T-helper 9 cell (primary cell): ENCODE measurements around the gene SKAP2.

Experiments
- DNase-seq: peaks from one replicate; pipeline ENCODE4 v3.0.0-alpha.2; 2020

Gene SKAP2

DNA sequence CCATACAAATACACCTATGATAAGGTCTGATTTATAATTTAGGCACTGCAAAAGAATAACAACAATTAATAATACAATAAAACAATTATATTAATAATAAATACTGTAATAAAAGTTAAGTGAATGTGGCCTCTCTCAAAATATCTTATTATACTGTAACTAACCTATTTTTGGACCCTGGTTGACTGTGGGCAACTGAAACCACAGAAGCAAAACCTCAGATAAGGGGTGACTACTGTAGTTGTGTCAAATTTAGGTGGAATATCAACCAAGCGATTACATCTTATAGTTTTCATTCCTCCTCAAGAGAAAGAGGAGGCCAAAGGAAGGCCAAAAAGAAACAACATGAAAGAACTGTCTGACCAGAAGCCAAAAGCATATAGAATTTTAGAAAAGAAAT, 103.9 kb downstream of the SKAP2 start:
- no peak for DNase-seq

DNA sequence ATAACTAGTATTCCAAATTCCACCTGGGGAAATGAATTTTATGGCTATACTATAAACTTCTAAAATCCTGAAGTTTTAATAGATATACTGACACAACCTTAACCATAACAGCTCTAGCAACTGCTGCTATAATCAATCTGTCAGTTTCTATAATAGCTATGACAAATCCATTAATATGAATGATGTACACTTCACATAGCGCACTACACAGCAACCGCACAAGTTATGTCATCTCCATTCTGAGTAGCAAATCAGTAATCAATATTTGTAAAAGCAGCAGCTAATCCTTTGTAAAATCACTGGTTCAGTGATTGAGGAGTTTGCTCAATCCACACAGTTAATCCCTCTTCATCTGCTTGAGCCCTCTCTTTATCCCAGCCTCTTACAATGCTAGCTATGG, 105.3 kb downstream of the SKAP2 start:
- no peak for DNase-seq

DNA sequence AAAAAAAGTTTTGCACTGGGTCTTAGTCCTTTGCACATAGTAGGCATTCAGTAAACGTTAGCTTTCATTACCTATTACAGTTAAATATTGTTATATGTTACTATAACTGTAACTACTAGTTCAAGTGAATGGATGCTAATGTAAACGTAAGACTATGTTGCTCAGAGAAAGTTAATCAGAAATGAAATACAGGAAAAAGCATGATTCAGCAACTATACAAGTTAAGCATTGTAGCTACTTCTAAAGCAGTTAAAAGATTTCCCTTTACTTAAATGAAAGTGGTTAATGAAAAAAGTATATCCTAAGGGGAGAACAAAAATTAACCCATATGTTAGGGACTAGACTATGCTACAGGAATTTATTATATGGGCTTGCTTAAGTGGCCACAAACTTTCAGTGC, 121.2 kb downstream of the SKAP2 start:
- DNase-seq: no peak

DNA sequence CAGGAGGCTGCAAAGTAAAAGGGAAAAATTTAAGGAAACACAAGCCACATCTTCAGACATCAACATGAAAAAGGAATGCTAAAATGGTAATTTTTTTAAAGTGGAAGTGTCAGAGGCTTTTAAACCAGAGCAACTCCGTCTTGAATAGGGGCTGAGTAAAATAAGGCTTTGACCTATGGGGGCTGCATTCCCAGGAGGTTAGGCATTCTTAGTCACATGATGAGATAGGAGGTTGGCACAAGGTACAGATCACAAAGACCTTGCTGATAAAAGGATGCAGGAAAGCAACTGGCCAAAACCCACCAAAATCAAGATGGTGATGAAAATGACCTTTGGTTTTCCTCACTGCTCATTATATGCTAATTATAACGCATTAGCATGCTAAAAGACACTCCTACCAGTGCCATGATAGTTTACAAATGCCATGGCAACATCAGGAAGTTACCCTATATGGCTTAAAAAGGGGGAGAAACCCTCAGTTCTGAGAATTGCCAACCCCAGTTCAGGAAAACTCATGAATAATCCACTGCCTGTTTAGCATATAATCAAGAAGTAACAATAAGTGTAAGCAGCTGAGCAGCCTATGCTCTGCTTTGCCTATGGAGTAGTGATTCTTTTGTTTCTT, 128.3 kb downstream of the SKAP2 start:
- DNase-seq: no peak

DNA sequence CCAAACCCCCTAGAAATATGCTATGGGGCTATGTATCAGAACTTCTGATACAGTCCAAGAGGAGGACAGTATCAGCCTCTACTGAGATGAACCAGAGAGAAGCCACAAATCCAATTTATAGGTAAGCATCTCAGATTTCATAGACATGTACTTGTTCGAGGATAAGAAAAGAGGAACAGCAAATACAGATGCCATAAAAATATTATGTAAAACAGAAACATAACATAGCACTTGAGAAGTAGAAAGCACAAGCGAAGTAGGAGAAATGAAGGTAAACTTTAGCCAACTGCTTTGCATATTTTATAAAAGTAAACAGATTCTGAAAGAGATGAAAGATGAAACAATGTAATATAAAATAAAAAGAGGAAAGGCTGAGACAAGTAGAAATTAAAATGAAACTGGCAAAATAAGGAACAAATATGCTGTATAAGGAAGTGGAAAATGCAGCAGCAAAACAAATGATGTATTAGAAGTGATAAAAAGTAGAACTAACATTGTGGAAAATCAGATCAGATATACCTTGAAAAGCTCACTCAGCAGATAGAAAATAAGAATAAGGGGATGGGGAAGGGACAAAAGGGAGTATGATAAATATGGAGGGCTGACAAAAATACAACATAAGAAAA, 135.1 kb downstream of the SKAP2 start:
- DNase-seq: no peak

DNA sequence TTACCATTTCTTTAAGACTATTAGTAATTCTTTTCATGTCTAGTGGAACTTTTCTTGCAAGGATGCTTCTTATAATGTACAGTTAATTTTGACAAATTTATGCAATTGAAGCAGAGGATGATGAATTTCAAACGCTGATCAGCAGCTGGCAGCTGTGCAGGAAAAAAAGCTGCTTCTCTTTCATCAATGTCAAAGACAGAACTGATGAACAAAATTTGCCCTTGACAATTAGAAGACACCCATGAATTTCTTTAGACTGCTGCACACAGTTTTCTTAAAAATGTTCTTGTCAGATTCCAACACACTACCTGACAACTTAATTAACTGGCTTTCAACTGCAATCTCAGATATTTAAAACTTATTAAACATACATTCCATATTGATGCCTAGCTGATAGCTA, 138.3 kb downstream of the SKAP2 start:
- DNase-seq: no peak

DNA sequence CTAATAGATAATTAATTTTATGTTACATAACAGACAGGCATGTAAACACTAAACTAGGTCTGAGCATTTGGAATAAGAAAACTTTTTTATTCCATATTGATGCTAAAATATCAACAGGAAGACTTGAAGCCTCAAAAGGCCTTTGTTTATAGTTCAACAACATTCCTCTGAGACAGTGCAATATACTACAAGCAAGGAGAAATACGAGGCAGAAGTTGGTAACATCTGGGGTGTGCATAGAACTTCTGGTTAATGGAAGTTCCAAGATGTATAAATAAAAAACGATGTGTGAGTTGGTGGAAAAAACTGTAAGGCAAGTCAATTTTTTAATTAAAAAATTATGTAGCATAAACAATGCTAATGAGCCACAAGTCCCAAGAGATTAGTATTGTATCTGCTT, 139.6 kb downstream of the SKAP2 start:
- no peak for DNase-seq

DNA sequence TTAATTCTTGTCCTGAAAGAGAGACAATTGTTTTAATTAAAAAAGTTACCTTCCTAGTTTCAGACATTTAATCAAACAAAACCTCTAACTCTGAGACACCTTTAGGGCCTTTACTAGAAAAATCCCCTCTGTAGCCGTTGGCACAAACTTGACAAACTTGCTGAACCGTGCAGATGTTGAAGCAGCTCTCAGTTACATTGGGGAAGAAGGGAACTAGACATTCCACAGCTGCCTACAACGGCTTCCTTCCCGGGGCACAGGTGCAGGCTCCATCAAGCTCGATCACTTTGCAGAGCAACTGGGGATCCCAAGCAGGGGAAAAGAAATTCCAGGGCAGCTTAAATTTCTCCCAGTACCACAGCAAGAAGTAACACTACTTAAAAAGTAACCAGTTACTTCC, 141.3 kb downstream of the SKAP2 start:
- DNase-seq: no peak

DNA sequence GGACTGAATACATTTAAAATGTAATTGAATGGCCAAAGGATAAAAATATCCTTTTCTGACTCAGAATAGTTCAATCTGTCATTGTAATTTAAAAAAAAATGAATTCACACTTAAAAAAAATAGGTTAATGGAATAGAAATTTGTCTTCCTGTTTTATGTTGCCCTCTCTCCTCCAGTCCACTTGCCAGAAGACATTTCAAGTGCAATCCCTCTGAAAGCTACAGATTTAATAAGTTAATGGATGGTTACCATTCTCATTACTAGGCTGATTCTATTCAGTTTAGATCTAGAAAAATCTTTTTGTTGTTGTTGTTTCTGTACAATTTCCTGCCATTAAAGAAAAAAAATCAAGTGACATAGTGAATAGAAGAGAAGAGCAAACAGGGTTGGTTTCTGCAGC, 142.9 kb downstream of the SKAP2 start:
- DNase-seq: no peak

DNA sequence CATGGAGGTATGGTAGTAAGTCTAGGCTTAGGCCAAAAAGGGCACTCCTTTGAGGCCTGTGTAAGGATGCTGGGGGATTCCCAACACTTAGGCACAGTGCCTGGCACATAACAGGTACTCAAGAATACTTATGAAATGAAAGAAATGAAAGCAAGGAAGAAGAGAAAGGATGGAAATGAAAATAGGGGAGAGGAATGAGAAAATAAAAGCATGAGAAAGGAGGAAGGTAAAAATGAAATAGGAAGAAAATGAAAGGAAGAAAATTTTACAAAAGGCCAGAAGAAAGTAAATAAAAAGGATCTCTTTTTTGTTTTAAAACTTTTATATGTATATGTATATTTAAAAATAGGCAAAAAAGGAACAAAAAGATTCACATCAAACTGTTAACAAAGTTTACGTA, 146.3 kb downstream of the SKAP2 start:
- no peak for DNase-seq

DNA sequence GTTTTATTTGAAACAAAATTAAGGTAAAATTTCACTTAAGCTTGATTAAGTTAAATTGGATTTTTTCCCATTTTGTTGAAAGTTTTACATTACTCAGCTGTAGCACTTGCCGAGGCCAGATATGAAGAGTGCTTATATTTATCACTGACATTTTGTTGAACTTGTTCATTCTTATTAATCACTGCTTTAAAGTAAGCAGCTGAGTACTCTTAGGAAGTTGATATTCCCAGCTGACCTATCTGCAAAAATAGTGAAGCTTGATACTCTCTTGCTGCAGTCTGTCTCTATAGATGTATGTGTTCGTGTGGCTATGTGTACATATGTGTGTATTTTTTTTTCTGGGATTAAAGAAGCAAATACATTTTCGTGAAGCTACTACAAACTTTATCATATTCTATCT, 150.0 kb downstream of the SKAP2 start:
- no peak for DNase-seq

DNA sequence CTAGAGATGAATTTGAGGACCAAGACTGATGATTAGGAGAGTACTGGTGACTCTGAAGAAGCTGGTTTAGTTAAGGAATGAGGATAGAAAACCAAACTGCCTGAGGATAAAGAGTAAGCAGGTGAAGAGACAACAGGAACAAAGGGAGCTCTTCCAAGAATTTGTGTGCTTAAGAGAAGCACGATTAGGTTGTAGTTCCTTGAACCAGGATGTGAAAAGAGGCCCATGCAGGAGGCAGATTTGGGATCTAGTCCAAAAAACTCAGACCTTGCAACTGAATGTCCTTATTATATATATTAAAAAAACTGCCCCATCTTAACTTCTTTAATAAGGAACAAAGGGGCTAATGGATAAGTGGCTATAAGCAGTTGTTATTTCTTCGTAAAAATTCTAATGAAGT, 150.4 kb downstream of the SKAP2 start:
- DNase-seq: no peak

DNA sequence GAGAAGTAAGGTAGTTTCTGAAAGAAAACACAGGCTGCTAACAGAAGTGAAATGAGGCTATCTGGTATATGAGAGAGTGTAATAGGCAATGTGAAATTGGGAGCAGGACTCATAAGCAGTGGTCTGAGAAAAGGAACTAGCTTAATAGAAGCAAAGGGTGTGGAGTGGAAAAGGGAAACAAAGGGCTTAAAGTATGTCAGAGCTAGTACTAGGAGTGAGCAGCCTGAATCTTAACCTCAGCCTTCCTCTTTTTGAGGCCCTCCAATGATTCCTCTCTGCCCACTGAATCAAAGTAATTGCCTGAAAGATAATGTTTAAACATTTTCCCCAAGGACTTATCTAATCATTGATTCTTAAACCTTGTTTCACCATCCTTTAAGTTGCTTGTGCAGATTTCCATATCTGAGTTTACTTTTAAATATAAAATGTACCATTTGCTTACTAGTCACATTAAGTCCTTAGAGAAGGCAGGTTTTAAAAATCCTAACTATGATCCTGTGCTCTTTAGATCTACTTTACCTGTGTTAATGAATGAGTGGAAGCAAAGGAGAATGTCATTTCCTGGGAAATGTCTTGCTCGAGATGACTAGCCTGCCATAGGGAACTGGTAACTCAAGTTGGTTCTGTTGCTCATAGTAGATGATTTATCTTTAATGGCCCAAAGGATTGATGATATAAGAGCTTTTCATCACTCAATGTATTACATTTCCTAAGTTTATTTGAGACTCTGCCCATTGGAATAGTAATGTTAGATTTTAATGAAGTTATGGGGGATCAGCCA, 155.0 kb downstream of the SKAP2 start:
- no peak for DNase-seq

DNA sequence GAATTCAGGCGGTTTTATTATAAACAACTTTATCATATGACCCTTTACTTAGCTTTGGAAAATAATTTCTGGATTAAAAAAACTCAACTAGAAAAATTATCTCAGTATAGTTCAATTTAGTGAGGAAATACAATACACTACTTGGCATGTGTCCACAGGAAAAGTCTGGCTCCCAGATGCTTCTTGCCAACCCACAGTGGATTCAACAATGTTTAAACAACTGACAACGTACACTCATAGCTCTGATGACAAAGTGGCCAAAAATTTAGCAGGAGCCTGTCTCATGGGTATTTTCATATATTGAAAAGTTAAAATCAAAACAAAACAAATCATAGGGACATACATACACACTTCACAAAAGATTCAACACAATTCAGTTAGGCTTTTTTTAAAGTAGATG, 158.8 kb downstream of the SKAP2 start:
- DNase-seq: no peak

DNA sequence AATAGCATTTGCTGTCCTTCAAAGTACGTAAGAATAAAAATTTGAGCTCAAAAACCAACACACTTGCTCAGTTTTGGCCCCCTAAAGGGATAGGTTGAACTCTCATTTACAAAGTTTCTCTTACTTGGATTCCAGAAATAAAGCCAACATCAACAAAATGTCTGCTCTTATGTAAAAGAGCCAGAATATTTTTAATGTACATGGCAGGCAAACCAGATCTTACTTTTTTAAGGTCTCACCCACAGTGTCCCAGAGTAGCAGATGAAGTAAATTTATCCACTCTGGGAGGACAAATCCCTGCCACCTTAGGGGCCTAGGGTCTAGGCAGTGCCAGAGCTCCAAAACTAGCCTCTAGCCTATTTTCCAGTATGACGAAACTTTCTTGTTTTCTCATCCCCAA, 159.6 kb downstream of the SKAP2 start:
- no peak for DNase-seq

DNA sequence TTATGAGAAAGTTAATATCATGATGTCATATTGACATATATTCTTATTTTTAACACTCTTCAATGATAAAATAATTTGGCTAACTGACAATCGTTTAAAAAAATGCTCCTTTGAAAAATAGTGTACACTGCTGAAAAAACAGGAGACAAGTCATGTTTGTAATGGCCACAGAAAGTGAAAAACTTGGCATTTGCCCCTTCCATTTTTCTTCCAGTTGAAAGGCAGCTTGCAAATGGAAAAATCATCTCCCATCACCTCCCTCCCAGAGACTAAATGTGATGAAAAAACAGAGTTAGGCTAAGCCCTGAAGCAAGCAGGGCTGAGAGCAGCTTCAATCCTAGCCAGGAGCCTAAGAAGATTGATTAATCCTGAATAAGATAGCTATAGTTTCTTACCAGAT, 160.4 kb downstream of the SKAP2 start:
- DNase-seq: no peak

DNA sequence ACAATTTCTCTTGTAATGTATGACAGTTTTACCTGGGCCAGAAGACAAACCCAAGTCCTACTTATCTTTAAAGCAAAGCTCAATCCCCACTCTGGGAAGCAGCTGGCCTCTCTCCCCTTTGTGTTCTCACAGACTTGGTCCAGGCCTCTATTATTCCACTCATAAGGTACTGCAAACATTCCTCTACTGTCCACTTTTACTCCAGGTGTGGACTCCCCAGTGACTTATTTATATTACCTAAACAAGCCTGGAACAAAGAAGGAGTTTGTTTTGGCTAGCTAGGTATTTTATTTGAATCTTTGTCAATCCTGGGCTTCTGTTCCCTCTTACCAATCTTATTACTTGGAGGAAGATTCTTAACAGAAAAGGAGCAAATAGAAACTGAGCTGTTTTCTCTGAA, 163.5 kb downstream of the SKAP2 start:
- no peak for DNase-seq

DNA sequence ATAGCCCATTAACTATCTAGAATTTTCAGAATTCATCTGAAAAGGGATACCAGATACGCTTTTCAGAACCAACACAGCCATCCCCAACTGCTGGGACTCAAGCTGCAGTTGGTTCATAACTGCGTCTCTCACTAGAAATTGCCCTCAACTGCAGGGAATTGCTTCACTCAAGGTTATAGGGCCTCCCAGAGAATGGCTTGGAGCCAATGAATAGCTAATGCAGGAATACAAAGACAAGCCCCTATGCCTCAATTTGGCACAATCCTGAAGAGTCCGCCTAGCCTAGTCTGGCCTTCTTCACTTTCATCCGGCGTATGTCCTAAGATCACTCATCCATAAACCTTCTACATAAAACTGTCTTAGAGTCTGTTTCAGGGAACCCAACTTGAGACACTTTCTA, 164.0 kb downstream of the SKAP2 start:
- no peak for DNase-seq

DNA sequence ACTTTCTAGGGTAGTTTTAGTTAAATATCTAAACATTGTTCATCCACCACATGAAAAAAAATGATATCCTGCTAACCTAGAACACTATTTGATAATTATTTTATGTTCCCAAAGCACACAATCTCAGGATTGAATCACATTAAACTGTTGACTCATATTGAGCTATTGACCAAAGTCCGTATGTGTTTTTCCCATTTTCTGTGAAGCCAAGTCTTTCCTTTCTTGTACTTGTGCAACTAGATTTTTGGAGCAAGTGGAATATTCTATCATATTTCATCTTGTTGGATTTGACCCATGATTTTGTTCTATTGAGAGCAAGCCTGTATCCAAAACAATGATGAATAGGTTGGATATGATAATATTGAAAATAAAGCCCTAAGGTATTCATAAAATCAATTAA, 164.6 kb downstream of the SKAP2 start:
- no peak for DNase-seq

DNA sequence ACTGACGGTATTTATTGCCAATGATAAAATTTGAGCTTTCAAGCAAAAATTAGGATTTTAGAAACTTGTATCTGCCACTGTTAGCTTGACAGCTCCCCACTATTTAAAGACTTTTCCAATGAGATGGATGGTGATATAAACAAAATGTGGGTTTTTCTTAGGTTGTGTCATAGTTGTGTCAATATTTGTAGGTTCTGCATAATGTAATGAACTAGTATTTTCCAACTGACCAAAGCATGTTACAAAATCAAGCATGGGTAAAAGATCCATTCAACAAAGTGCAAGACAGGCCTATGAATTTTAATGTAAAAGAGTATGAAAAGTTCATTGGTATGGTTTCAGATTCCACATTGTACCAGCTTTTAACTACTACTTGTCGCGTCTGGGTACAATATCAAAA, 165.6 kb downstream of the SKAP2 start:
- no peak for DNase-seq

DNA sequence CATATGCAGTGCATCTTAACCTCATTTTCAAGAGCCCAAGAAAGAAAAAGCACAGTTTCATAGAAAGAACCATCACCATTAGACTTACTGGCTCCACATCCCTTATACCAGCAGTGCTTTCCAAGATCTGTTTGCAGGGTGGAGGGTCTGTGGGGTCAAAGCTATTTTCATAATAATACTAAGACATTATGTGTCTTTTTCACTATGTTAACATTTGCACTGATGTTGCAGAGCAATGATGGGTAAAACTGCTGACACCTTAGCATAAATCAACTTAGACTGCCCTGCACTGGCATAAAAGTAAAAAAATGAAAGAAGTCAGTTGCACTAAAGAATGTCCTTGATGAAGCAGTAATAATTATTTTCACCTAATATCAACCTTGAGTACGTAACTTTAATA, 166.2 kb downstream of the SKAP2 start:
- no peak for DNase-seq

DNA sequence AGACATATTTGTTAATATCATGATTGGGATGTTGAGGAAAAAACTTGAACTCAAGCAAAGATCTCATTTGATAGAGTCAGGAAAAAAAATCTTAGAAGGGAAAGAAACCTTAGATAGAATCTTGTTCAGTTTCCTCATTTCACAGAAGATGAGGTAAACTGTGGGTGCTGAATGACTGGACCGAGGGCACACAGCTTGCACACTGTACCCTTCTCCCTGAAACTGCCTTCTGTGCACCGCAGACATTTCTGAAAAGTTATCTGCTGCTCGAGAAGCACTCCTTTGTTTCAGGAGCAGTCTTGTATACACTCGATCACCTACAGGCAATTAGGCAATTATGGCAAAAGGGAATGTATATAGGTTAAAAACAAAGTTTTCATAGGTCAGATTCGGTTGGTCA, 167.4 kb downstream of the SKAP2 start:
- no peak for DNase-seq

DNA sequence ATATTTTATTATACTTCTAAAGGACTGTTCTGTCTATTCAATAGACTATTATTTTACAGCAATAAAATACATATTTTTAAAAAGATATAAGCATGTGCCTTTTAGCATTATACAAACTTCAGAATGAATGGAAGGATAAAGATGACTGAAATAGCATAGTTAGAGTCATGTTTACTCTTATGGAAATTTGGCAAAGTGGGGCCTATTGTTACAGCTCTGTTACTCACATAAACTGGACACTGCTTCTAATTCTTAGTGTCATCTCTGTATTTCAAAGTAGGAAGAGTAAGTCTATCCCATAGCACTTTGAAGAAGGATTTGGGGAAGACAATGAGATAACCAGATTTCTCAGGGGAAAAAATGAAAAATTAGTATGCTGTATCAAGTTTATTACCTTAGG, 168.2 kb downstream of the SKAP2 start:
- DNase-seq: no peak

DNA sequence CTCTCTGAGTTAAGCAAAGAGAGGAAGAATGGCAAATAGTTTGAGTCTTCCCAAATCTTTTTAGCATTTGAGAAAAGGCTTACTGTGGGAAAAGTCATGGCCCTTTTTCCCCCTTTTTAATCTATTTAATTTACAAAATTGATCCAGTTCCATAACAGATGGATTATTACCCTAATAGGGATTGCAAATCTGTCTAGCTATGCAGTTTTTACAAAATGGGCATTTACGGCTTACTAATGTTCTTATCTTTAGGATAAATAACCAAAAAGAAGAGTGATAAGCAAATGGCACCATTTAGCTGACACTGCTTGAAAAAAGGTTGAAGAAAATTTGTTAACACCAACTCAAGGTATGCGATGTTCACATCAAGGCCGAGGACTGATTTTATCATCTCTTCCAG, 169.7 kb downstream of the SKAP2 start:
- no peak for DNase-seq

DNA sequence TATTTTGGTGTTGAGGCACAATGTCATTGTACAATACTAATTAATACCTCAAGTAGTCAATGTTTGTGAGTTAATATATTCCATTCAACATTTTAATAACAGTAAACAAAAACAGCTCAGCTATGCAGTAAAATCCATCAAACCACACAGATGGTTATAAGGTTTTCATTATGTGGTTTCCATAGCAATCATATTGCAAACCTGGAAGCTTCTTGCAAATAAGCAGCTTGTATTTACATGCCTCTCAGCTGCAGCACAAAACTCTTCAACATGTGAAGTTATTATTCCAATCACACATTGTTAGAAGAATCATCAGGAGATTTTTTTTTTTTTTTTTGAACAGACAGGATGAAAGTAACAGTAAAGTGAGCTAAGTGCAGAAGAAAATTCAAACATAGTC, 170.2 kb downstream of the SKAP2 start:
- DNase-seq: no peak
